Inflammatory macrophage treated with lipopolysaccharide for 4 hours (primary cell): ENCODE data around the gene GRB2.

Experiments used
- DNase-seq: peaks from one replicate; pipeline ENCODE4 v3.0.0-alpha.2; 2020

The GRB2 gene

DNA sequence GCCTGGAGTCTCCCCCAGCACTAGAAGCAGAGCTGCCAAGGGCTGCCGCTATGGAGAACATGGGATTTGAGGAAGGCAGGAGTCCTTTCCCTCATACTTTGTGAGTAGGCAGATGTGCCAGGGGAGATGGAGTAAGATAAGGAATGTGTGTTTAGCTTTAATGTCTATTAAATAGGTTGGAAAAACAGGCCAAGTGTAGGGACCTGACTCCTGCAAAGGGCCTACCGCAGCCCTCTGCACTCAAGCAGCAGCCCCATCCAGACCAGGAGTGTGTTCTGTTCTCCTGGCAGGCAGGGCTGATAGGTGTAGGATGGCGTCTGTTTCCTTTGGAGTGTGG, 132.7 kb downstream of the GRB2 start:
- no peak for DNase-seq

DNA sequence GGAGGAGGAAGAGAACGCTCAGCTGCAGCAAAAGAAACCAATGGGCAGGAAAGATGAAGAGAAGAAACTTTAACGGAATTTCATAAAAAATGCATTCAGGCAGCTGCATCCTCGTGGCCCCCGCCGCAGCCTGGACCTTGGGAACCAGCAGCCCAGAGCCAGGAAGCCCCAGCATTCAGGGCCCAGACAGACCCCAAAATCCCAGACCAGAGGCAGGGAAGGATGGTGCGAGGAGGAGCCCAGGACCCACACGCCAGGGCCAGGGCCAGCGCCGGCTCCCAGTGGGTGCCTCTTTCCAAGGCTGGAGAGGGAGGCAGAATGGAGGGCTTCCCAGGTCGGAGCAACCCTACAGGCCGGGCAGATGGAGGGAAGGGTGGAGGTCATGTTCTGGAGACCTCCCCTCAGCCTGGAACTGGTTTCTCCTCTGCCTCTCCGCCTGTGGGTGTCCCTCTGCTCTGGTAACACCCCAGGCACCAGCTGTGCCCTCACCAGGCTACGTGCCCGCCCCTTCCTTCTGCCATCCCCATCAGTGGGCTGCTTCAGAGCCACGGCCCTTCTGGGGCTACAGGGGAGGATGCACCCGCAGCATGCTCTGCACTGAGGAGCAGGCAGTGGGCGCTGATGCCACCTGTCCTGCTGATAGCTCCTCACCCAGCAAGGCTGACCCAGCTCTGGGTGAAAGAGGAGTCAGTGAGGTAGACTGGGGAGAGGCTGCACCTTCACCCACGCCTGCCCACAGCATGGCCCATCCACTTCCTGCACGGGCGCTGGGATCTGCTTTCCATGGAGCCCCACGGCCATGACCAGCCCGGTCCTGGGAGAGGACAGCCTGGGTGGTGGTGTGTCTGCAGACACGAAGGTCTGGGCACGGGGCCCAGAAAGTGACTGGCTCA, 133.3 kb downstream of the GRB2 start:
- no peak for DNase-seq

DNA sequence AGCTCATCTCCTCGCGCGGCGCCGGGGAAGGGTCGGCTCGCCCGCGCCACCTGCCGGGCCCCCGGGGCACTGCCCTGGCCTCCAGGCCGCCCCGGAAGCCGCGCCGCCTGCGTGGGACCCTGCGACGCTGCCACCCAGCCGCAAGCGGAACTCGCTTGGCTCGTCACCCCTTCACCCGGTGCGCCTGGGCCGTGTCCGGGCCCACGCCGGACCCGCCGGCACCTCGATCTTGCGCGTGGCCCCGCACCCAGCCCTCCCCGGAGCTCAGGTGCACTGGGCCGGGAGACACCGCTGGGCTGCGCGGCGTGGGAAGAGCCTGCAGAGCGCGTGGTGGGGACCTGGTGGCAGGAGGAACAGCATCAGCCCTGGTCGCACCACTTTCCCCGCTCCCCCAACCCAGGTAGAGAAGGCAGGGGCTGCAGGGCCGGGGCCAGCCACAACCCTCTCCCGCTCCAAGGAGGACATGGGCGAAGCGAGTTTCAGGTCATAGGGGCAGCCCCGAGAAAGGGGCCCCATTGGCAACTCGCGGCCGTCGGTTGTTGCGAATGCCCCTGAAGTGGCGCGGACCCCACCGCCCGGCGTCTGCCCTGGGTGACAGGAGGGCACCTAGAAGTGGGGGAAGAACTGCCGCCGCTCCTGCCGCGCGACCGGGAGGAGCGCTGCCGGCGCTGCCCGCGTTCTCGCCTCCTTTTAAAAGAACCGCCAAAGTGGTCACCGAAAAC, 134.1 kb downstream of the GRB2 start:
- DNase-seq: peak; percentile 87

DNA sequence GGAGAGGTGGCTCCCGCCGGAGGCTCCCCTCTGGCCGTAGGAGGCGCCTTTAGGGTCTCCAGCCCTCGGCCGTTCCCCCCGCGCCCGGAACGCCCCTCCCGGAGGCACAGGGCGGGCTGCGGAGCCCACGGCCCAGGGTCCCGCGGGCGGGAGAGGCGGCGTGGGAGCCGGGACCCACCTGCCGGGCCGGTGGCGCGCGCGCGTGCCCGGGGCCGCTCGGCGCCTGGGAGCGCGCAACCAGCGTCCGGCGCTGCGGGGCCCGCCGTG, 134.6 kb downstream of the GRB2 start, which contains the start of gene MIF4GD:
MIF4GD (minus strand) TSS at position 266 of the 267 bp plus-strand sequence. CDS start 1,036 bp downstream, outside the sequence.
- DNase-seq: no peak

DNA sequence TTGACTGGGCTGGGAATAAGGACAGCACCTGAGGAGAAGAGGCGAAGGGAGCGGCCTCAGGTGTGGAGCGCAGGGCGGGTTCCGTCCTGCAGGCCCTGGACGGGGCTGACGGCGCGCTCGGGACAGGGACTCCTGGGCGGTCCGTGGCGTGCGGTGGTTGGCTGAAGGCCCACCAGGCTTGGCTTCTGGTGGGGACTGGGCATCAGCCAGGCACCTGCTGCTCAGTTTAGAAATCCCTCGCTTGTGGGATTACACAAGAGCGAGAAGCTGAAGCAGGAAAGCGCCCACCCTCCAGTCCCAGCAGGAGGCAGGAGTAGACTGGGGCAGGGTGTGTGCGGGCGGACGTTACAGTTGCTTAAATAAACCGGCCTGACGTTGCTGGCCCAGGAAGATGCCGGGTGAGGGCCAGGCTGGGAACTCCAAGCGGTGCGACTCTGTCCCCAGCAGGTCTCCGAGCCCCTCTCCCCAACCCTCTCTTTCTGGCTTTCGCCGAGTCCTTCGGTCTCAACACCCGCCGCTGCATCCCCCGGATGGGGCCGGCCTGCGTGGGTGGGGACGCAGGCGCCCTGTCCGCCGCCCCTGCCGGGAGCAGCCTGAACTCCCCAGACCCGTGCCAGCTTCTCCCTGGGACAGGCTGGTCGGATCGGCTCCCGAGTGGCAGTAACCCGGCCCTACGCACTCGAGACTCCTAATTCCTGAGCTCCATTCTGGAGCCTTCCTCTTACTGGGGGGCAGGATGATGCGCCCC, 135.1 kb downstream of the GRB2 start:
- DNase-seq: peak; percentile 85

DNA sequence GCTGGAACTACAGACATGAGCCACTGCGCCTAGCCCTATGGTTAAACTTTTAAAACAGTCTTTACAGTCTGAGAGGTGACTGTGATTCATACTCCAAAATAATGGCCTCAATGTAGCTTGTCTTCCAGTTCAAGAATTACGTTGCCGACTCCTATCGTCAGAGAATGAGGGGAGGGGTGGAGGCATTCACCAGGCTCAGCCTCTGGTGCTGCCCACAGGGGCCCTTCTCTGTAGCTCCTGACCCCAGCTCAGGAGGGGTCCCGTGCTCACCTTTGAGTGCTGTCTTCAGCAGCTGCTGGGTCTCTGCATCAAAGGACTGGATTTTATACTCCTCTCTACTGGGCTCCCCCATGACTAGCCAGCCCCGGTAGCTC, 135.6 kb downstream of the GRB2 start:
- no peak for DNase-seq
